Endothelial cell of umbilical vein (primary cell): ENCODE results near the gene TTYH2.

Source experiments
- EZH2 ChIP-seq: IDR thresholded peaks from 2 replicates; pipeline ENCODE4 v1.6.1; 2012; ENCODE audit warnings: borderline replicate concordance, low read depth, mild to moderate bottlenecking, moderate library complexity, low read length, inconsistent platforms; ENCODE audit not compliant: severe bottlenecking
- FOS ChIP-seq: IDR thresholded peaks from 2 replicates; pipeline ENCODE4 v1.6.1; 2011; ENCODE audit warnings: mild to moderate bottlenecking, low read length, moderate library complexity, borderline replicate concordance; ENCODE audit not compliant: insufficient read depth
- GATA2 ChIP-seq: IDR thresholded peaks from 2 replicates; pipeline ENCODE4 v1.7.0; 2011; ENCODE audit warnings: low read depth, mild to moderate bottlenecking, moderate library complexity, mixed read lengths, low read length; ENCODE audit not compliant: insufficient read length, insufficient read depth
- JUN ChIP-seq: IDR thresholded peaks from 2 replicates; pipeline ENCODE4 v1.6.1; 2011; ENCODE audit warnings: borderline replicate concordance, low read depth; ENCODE audit not compliant: insufficient read length, insufficient read depth
- MAX ChIP-seq: IDR thresholded peaks from 2 replicates; pipeline ENCODE4 v1.6.1; 2011; ENCODE audit not compliant: insufficient read depth, insufficient read length
- MYC ChIP-seq: IDR thresholded peaks from one replicate; pipeline ENCODE4 v1.6.1; 2011; ENCODE audit warnings: mild to moderate bottlenecking, low read depth, low read length
- POLR2A ChIP-seq: IDR thresholded peaks from 2 replicates; pipeline ENCODE4 v1.6.1; 2012; ENCODE audit warnings: low read depth, mild to moderate bottlenecking, control low read depth, low read length
- POLR2AphosphoS5 ChIP-seq: IDR thresholded peaks from 2 replicates; pipeline ENCODE4 v1.6.1; 2012; ENCODE audit warnings: low read depth, mild to moderate bottlenecking, control low read depth, low read length, moderate library complexity; ENCODE audit not compliant: insufficient read depth
- TF ChIP-seq, protein P1 (sequence below), 2 donors: IDR thresholded peaks; 1 replicate in 1 of 2; 2 replicates in 1 of 2; pipeline ENCODE4 v1.5.1; 2011; ENCODE audit warnings: low read length in 2 of 2, mild to moderate bottlenecking in 2 of 2, moderate library complexity in 2 of 2, control low read depth in 1 of 2, inconsistent platforms in 1 of 2, low read depth in 1 of 2; ENCODE audit not compliant: insufficient read depth in 1 of 2; ENCODE audit errors: extremely low read depth in 1 of 2

GRCh38 chr17:74250324-74250995 lies 37.1 kb downstream of the TTYH2 start:
- TF ChIP-seq, protein P1, sequence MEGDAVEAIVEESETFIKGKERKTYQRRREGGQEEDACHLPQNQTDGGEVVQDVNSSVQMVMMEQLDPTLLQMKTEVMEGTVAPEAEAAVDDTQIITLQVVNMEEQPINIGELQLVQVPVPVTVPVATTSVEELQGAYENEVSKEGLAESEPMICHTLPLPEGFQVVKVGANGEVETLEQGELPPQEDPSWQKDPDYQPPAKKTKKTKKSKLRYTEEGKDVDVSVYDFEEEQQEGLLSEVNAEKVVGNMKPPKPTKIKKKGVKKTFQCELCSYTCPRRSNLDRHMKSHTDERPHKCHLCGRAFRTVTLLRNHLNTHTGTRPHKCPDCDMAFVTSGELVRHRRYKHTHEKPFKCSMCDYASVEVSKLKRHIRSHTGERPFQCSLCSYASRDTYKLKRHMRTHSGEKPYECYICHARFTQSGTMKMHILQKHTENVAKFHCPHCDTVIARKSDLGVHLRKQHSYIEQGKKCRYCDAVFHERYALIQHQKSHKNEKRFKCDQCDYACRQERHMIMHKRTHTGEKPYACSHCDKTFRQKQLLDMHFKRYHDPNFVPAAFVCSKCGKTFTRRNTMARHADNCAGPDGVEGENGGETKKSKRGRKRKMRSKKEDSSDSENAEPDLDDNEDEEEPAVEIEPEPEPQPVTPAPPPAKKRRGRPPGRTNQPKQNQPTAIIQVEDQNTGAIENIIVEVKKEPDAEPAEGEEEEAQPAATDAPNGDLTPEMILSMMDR (IDR thresholded peaks at IDR 0.05; ENCODE audit: extremely low read depth in 1 of 2, insufficient read depth in 1 of 2, low read depth in 1 of 2, low read length in 2 of 2), result no peak
- no peak for TF ChIP-seq POLR2A
- TF ChIP-seq EZH2, result no peak
- no peak for TF ChIP-seq GATA2
- no peak for TF ChIP-seq MYC
- TF ChIP-seq MAX, result no peak
- TF ChIP-seq JUN, result no peak
- no peak for TF ChIP-seq POLR2AphosphoS5
- TF ChIP-seq FOS, result no peak
